Embryonic facial prominence (tissue), 1 donor: ENCODE measurements around the gene ACAA1.
"Not testable (repeated sequence)": the region's sequence is repeated elsewhere in the genome, so short reads cannot be mapped to it uniquely, and the experiment has no call there.

Experiments used
- DNase-seq: peaks from one replicate; pipeline ENCODE4 v3.0.0-alpha.2; 2016; ENCODE audit errors: extremely low spot score

Gene ACAA1

GRCh38 chr3:38136393-38136776 is 542 bp downstream of the ACAA1 start:
- no peak for DNase-seq

GRCh38 chr3:38135621-38136277 is 1.2 kb downstream of the ACAA1 start:
- DNase-seq, result not testable (repeated sequence)

GRCh38 chr3:38134517-38135143 is 2.3 kb downstream of the ACAA1 start:
- DNase-seq, result not testable (repeated sequence)

- no peak for DNase-seq
Measured at GRCh38 chr3:38133557-38134405, 3.1 kb downstream of the ACAA1 start.

- no peak for DNase-seq
Measured at GRCh38 chr3:38133209-38133556, 3.7 kb downstream of the ACAA1 start.

DNA sequence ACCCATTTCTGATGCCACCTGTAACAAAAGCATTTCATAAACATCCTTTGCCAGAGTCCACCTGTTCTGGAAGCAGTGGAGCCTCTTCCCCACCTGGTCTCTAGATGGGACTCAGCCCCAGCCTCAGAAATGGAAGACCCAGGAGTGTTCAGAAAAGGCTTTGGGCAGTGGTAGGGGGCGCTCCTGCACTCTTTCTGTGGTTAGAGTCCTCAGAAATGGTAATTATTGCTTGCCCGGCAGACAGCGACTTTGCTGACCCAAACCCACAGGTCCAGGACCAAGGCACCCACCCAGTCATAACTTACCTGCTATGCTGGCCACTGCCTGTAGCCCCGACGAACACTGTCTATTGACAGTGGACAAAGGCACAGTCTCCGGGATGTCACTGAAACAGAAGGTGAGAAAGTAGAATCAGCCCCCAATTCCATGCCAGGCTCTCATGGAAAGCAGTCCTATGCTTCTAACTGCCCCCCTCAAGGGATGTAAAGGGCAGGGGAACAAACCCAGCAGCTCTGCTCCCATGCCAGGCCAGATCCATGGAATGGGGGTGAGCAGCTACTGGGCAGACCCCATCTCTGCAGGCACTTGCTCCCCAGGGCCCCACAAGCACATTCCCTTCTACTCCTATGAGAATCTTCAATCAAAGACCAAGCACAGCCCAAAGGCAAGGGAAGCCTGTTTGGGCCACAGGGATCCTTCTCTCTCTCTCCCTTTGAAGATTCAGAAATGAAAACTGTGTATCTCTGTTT is 5.1 kb downstream of the ACAA1 start:
- DNase-seq, result no peak

DNA sequence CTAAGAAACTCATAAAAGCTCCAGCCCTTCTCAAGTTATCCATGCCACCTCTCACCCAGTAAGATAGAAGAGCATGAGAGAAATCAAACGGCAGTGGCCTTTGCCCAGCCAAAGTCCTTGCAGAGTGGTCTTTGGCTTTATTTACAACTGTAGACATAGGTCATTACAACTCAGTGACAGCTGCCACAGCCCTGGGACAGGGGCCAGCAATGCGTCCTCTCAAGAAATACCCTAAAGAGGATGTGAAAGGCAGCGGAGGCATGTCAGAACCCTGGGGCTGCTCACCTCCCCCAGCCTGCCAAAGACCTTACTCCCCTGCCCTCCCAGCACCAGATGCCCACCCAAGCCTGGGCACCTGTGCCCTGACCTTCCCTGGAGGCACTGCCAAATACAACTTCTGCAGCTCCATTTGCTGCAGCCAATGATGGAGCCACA is 6.3 kb downstream of the ACAA1 start:
- DNase-seq, result no peak

GRCh38 chr3:38129058-38129457 is 7.9 kb downstream of the ACAA1 start:
- DNase-seq, result no peak

DNA sequence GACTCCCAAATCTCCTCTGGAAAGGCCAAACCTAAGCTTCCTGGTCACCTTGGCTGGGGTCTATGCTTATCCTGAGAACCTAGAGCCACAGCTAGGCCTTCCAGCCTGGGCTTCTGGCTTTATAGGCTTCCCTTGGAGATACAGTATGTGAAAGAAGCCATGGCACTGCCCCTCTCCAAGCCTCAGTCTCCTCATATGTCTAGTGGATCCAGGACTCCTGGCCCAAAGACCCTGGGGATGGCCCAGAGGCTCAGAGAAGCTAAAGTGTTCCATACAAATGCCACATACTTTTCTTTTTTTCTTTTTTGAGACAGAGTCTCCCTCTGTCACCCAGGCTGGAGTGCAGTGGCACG is 8.6 kb downstream of the ACAA1 start:
- no peak for DNase-seq

DNA sequence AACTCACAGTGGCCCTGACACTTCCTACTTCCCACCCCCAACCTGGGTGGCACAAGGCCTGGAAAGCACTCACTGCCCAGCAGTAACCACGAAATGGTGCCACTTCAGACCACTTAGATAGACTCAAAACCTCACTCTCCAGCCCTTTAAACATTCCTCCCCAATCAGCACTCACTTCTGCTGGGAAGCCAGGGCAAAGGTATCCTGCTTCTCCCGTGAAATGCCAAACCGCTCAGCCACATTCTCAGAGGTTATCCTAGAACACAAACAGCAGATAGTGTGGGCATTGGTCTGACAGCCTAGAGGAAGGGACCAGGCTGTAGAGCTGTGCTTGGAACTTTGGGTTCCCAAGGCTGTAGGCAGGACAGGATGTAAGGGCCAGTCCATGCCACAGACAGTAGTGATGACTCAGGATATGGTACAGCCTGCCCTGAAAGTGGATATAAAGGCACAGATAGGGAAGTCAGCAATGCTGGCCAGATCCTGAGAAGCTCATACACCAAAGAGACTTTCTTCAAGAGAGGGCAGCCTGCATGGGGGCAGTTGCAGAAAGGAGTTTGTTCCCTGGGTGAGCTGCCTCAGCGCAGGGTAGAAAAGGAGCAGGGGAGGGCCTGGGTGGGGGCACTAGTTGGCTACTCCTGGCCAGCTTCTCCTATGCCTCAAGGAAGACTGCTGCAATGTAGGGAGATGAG is 9.2 kb downstream of the ACAA1 start:
- DNase-seq, result no peak

DNA sequence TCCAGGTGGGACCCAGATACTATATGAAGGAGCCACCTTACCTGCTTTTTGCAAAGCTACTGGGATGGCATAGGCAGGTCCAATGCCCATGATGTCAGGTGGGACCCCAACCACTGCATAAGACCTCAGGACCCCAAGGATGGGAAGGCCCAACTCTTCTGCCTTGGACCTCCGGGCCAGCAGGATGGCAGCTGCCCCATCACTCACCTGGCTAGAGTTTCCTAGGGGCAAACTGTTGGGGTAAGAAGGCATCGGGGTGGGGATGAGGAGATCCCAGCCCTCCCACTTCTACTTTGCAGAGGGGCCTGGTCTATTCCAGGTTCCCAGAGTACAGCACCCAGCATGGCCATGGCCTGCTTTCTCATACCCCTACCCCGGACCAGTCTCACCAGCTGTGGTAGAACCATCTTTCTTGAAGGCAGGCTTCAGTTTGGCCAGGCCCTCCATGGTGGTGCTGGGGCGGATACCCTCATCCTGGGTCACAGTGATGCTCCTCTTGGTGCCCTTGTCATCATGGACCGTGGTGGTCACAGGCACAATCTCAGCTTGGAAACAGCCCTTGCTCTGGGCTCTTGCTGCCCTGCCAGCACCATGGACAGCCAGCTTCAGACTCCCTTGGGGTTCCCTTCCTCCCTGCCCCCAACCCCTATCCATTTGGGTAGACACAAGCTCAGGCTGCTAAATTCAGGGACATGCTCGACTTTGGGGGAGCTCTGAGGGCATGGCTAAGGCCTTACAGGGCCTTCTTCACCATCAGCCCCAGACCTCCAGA is 10.6 kb downstream of the ACAA1 start:
- no peak for DNase-seq

DNA sequence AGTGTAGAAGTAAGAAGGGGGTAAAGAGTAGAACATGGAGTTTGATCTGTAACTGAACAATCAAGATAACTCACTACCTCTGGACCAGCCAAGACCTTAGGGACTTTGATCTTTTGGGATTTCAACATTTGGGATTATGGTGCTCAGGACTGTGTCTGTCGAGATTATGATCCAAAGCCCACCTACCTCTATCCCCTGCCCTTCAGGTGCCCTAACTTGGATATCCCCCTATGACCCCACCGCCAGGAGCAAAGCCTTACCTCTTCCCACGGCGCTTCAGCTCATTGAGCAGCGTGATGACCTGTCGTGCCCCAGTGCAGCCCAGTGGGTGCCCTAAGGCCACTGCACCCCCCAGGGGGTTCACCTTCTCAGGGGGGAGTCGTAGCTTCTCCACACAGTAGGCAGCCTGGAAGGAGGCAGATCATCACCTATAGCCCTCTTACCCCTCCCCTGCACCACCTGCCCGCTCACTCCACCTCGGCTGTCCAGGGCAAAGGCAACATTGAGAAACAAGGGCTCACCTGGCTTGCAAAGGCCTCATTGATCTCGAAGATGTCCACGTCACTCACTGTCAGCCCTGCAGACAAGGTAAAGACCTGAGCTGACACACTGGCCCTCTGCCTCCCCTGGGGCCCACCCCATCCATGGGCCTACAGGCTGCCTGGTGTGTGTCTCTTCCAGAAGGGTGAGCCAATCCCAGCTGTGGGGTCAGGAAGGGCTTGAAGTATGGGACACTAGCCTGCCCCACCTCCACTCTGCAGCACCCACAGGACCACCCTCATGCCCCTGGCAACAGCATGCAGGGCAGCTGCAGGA is 11.4 kb downstream of the ACAA1 start:
- DNase-seq, result no peak

- DNase-seq, result no peak
Measured at GRCh38 chr3:38124324-38125122, 12.4 kb downstream of the ACAA1 start.

- no peak for DNase-seq
Measured at GRCh38 chr3:38122712-38123290, 14.1 kb downstream of the ACAA1 start.

DNA sequence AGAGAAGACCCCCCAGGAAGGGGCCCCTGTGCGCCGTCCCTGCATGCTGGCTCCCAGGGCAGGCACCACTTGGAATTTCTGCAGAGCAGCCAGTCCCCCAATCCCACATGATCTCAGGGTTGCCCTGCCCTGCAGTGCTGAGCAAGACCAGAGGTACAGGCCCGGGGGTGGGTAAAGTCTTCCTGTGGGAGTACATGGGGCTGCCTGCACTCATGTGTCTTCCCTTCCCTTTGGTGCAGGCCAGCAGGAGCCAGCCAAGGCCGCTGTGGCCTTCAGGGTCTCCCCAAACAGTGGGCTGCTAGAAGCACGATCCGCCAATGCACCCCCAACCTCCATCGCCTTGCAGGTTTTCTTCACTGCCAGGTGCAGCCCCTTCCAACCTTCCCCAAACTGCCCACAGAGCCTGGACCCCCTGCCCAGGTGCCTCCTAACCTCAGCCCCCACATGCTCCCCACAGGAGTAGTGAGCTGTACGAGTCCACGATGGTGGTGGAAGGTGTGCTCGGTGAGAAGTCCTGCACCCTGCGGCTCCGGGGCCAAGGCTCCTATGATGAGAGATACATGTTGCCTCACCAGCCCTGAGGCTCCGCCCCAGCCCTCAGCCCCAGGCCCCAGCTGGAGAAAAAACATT is 15.0 kb downstream of the ACAA1 start:
- DNase-seq, result no peak

- DNase-seq, result no peak
Measured at GRCh38 chr3:38121451-38121831, 15.5 kb downstream of the ACAA1 start.

- DNase-seq, result no peak
Measured at GRCh38 chr3:38120693-38121450, 16.1 kb downstream of the ACAA1 start.
